ENCODE measurements around the gene IRF8.

The IRF8 gene

GRCh38 chr16:85914423-85914794 lies 15.4 kb downstream of the IRF8 start:
- TF ChIP-seq PPARA (CRISPR knock-in tag; IDR thresholded peaks at IDR 0.05; ENCODE audit: borderline replicate concordance), result no peak
- no peak for TF ChIP-seq TOX (CRISPR knock-in tag; IDR thresholded peaks at IDR 0.05; ENCODE audit: borderline replicate concordance)
- TF ChIP-seq ARNTL (CRISPR knock-in tag; IDR thresholded peaks at IDR 0.05; ENCODE audit: borderline replicate concordance, low read depth), result no peak
- TF ChIP-seq ISL1 (CRISPR knock-in tag; IDR thresholded peaks at IDR 0.05), result no peak
- no peak for TF ChIP-seq ZNF8 (CRISPR knock-in tag; IDR thresholded peaks at IDR 0.05)
- TF ChIP-seq ZC3H10 (CRISPR knock-in tag; IDR thresholded peaks at IDR 0.05), result no peak
- no peak for ATAC-seq

- ATAC-seq, result no peak
- no peak for TF ChIP-seq CREB5 (CRISPR knock-in tag; IDR thresholded peaks at IDR 0.05; ENCODE audit: low read depth)
- TF ChIP-seq, protein P1, sequence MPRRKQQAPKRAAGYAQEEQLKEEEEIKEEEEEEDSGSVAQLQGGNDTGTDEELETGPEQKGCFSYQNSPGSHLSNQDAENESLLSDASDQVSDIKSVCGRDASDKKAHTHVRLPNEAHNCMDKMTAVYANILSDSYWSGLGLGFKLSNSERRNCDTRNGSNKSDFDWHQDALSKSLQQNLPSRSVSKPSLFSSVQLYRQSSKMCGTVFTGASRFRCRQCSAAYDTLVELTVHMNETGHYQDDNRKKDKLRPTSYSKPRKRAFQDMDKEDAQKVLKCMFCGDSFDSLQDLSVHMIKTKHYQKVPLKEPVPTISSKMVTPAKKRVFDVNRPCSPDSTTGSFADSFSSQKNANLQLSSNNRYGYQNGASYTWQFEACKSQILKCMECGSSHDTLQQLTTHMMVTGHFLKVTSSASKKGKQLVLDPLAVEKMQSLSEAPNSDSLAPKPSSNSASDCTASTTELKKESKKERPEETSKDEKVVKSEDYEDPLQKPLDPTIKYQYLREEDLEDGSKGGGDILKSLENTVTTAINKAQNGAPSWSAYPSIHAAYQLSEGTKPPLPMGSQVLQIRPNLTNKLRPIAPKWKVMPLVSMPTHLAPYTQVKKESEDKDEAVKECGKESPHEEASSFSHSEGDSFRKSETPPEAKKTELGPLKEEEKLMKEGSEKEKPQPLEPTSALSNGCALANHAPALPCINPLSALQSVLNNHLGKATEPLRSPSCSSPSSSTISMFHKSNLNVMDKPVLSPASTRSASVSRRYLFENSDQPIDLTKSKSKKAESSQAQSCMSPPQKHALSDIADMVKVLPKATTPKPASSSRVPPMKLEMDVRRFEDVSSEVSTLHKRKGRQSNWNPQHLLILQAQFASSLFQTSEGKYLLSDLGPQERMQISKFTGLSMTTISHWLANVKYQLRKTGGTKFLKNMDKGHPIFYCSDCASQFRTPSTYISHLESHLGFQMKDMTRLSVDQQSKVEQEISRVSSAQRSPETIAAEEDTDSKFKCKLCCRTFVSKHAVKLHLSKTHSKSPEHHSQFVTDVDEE (CRISPR knock-in tag; IDR thresholded peaks at IDR 0.05), result no peak
- no peak for TF ChIP-seq ARNTL (CRISPR knock-in tag; IDR thresholded peaks at IDR 0.05; ENCODE audit: borderline replicate concordance, low read depth)
- TF ChIP-seq RARB (CRISPR knock-in tag; IDR thresholded peaks at IDR 0.05), result no peak
- no peak for TF ChIP-seq PPARA (CRISPR knock-in tag; IDR thresholded peaks at IDR 0.05; ENCODE audit: borderline replicate concordance)
- TF ChIP-seq TOX (CRISPR knock-in tag; IDR thresholded peaks at IDR 0.05; ENCODE audit: borderline replicate concordance), result no peak
- TF ChIP-seq, protein P2, sequence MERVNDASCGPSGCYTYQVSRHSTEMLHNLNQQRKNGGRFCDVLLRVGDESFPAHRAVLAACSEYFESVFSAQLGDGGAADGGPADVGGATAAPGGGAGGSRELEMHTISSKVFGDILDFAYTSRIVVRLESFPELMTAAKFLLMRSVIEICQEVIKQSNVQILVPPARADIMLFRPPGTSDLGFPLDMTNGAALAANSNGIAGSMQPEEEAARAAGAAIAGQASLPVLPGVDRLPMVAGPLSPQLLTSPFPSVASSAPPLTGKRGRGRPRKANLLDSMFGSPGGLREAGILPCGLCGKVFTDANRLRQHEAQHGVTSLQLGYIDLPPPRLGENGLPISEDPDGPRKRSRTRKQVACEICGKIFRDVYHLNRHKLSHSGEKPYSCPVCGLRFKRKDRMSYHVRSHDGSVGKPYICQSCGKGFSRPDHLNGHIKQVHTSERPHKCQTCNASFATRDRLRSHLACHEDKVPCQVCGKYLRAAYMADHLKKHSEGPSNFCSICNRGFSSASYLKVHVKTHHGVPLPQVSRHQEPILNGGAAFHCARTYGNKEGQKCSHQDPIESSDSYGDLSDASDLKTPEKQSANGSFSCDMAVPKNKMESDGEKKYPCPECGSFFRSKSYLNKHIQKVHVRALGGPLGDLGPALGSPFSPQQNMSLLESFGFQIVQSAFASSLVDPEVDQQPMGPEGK (CRISPR knock-in tag; IDR thresholded peaks at IDR 0.05; ENCODE audit: borderline replicate concordance), result no peak
- no peak for TF ChIP-seq TCF4 (CRISPR knock-in tag; IDR thresholded peaks at IDR 0.05; ENCODE audit: borderline replicate concordance)
- no peak for TF ChIP-seq ZNF565 (CRISPR knock-in tag; conservative IDR thresholded peaks at IDR 0.05; ENCODE audit: low read depth)
These were observed 16.3 kb downstream of the IRF8 start for GRCh38 chr16:85915125-85915845.

DNA sequence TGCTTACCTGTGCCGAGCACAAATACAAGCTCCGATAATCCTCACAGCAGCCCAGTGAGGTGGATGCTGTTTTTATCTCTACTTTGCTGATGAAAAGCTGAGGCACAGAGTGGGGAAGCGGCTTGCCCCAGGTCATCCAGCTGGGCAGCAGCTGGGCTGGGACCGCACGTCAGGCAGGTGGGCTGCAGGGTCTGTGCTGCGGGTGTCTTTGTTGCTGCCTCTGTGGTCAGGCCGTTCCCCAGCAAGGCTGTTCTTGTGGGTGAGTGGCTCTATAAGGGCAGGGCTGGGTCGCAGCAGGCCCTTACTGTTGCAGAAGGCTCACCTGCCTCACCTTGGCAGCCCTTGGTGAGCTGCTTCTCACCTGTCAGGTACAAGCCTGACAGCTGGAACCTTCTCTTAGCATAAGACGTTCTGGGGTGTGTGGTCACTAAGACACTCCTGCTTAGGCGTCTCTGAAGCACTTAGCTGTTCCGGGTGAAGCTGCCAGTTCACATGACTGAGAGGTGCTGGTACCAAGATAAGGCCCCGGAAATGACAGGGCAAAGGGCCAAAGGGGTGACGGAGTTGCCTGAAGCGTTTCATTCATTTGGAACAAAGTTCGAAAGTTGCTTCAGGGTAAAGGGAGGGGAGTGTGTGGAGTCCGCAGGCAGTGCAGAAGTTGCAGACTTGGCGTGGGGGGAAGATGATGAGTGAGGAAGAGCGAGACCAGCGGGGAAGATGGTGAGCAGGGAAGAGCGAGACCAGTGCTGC lies 17.4 kb downstream of the IRF8 start:
- no peak for ATAC-seq
- TF ChIP-seq OSR1 (CRISPR knock-in tag; IDR thresholded peaks at IDR 0.05) (no peak), ZNF565 (CRISPR knock-in tag; conservative IDR thresholded peaks at IDR 0.05; ENCODE audit: low read depth) (no peak), BACH2 (CRISPR knock-in tag; IDR thresholded peaks at IDR 0.05; ENCODE audit: borderline replicate concordance) (no peak), ZFP30 (CRISPR knock-in tag; IDR thresholded peaks at IDR 0.05) (no peak), PPARA (CRISPR knock-in tag; IDR thresholded peaks at IDR 0.05; ENCODE audit: borderline replicate concordance) (no peak)
- TF ChIP-seq, protein P2 (CRISPR knock-in tag; IDR thresholded peaks at IDR 0.05; ENCODE audit: borderline replicate concordance), result no peak
- TF ChIP-seq, protein P3, sequence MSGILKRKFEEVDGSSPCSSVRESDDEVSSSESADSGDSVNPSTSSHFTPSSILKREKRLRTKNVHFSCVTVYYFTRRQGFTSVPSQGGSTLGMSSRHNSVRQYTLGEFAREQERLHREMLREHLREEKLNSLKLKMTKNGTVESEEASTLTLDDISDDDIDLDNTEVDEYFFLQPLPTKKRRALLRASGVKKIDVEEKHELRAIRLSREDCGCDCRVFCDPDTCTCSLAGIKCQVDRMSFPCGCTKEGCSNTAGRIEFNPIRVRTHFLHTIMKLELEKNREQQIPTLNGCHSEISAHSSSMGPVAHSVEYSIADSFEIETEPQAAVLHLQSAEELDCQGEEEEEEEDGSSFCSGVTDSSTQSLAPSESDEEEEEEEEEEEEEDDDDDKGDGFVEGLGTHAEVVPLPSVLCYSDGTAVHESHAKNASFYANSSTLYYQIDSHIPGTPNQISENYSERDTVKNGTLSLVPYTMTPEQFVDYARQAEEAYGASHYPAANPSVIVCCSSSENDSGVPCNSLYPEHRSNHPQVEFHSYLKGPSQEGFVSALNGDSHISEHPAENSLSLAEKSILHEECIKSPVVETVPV (CRISPR knock-in tag; IDR thresholded peaks at IDR 0.05), result no peak
